ENCODE measurements around the gene PARP6. TPM values are rescaled to one million over a fixed set of nuclear protein-coding genes. Genes with fewer than 3 reads are reported as not detected.

The PARP6 gene
- polyA plus RNA-seq, 1 donor (not counting 4 experiments of a cell fraction or from before 2014, with no cell fraction given), result 51.0 TPM

DNA sequence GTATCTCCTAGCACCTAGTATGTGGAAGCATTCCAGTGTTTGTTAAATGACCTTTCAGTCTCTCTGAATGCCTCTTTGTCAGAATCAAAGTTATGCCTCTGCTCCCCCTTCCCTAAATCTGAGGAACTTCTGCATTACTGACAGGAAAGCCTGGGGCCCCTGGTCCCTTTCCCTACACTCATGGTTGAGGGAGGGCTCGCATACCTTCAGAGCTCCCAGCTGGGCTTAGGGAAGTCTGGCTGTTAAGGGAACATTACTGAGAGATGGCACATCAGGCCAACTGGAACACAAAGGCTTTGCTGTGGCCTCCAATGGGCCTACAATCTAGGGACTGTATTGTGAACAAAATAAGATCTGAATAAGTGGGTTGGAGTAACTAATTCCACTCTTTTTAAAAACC is 51.7 kb downstream of the PARP6 start:
- H3K36me3 ChIP-seq (ENCODE audit: control insufficient read depth in 2 of 2, extremely low read depth in 1 of 2, insufficient read depth in 2 of 2, low read length in 2 of 2), result peaks cover 43 to 73% of the 10 kb centered on the region in 2 experiments
- DNase-seq (ENCODE audit: low read depth, low spot score) (no peak), FAIRE-seq (no peak)
- no peaks in the 10 kb centered on the region for H3K9me3 ChIP-seq (ENCODE audit: control insufficient read depth, low read depth, low read length)
- peak overlapping the region; percentile 25 for H3K27ac ChIP-seq (ENCODE audit: control insufficient read depth, insufficient read depth, low read length)
- H3K9ac ChIP-seq (ENCODE audit: control insufficient read depth, extremely low read depth, insufficient read depth, low read length), result no peak overlapping the region
- no peak overlapping the region for H3K4me2 ChIP-seq (ENCODE audit: control insufficient read depth, extremely low read depth, insufficient read depth, low read depth, low read length)
- H2AFZ ChIP-seq (ENCODE audit: control insufficient read depth, low read length), result no peak overlapping the region
- no peak overlapping the region for H3K4me3 ChIP-seq (ENCODE audit: control insufficient read depth in 2 of 3, extremely low read depth in 1 of 3, insufficient read depth in 2 of 3, low read depth in 1 of 3, low read length in 3 of 3)
- H4K20me1 ChIP-seq (ENCODE audit: control insufficient read depth, extremely low read depth, insufficient read depth, low read length), result peaks cover 58% of the 10 kb centered on the region
- peaks cover 90% of the 10 kb centered on the region for H3K79me2 ChIP-seq (ENCODE audit: control insufficient read depth, insufficient read depth, low read length)
- peaks cover 40% of the 10 kb centered on the region for H3K4me1 ChIP-seq (ENCODE audit: control insufficient read depth, extremely low read depth, insufficient read depth, low read length)
- H3K27me3 ChIP-seq (ENCODE audit: control insufficient read depth, extremely low read depth, insufficient read depth, low read length), result no peaks in the 10 kb centered on the region
- H3K9me1 ChIP-seq (ENCODE audit: control insufficient read depth, extremely low read depth, insufficient read depth, low read length), result no peaks in the 10 kb centered on the region
- TF ChIP-seq, protein P1, sequence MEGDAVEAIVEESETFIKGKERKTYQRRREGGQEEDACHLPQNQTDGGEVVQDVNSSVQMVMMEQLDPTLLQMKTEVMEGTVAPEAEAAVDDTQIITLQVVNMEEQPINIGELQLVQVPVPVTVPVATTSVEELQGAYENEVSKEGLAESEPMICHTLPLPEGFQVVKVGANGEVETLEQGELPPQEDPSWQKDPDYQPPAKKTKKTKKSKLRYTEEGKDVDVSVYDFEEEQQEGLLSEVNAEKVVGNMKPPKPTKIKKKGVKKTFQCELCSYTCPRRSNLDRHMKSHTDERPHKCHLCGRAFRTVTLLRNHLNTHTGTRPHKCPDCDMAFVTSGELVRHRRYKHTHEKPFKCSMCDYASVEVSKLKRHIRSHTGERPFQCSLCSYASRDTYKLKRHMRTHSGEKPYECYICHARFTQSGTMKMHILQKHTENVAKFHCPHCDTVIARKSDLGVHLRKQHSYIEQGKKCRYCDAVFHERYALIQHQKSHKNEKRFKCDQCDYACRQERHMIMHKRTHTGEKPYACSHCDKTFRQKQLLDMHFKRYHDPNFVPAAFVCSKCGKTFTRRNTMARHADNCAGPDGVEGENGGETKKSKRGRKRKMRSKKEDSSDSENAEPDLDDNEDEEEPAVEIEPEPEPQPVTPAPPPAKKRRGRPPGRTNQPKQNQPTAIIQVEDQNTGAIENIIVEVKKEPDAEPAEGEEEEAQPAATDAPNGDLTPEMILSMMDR (optimal IDR thresholded peaks at IDR 0.05 in 1 of 3, IDR thresholded peaks at IDR 0.05 in 1 of 3, conservative IDR thresholded peaks at IDR 0.05 in 1 of 3; ENCODE audit: extremely low read depth in 1 of 3, insufficient read depth in 2 of 3, low read length in 3 of 3), result no peak
- no peak for TF ChIP-seq EZH2 (IDR thresholded peaks at IDR 0.05; ENCODE audit: low read length)
- dilution Hi-C loops (cut with MboI; ENCODE audit: extremely low pct_ligation_motif_present, low sequenced_read_pairs), result no loop called here

DNA sequence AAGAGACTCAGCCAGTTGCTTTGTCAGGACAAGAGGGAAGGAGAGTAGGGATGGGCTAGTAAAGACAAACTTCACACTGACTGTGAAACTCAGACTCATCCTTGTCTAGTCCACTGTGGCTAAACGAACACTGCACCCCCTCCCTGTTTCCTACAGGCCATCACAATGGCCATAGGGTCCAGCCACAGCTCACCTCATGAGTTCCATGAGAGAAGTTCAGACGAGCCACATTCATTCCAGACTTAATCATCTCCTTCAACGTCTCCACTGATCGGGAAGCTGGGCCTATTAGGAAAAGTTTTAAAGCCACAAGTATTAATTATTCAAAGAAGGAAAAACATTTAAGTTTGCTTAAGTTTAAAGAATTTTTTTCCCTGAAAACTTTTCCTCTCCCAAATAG is 55.1 kb downstream of the PARP6 start:
- Histone ChIP-seq H3K27me3 (ENCODE audit: control insufficient read depth, extremely low read depth, insufficient read depth, low read length) (no peaks in the 10 kb centered on the region), H3K79me2 (ENCODE audit: control insufficient read depth, insufficient read depth, low read length) (peaks cover 83% of the 10 kb centered on the region), H3K4me1 (ENCODE audit: control insufficient read depth, extremely low read depth, insufficient read depth, low read length) (peaks cover 10% of the 10 kb centered on the region), H3K9me1 (ENCODE audit: control insufficient read depth, extremely low read depth, insufficient read depth, low read length) (no peaks in the 10 kb centered on the region), H4K20me1 (ENCODE audit: control insufficient read depth, extremely low read depth, insufficient read depth, low read length) (peaks cover 48% of the 10 kb centered on the region), H3K9me3 (ENCODE audit: control insufficient read depth, low read depth, low read length) (no peaks in the 10 kb centered on the region), H3K4me3 (ENCODE audit: control insufficient read depth in 2 of 3, extremely low read depth in 1 of 3, insufficient read depth in 2 of 3, low read depth in 1 of 3, low read length in 3 of 3) (no peak overlapping the region), H3K27ac (ENCODE audit: control insufficient read depth, insufficient read depth, low read length) (no peak overlapping the region), H2AFZ (ENCODE audit: control insufficient read depth, low read length) (no peak overlapping the region), H3K4me2 (ENCODE audit: control insufficient read depth, extremely low read depth, insufficient read depth, low read depth, low read length) (no peak overlapping the region), H3K36me3 (ENCODE audit: control insufficient read depth in 2 of 2, extremely low read depth in 1 of 2, insufficient read depth in 2 of 2, low read length in 2 of 2) (peaks cover 43 to 73% of the 10 kb centered on the region in 2 experiments), H3K9ac (ENCODE audit: control insufficient read depth, extremely low read depth, insufficient read depth, low read length) (no peak overlapping the region)
- FAIRE-seq (no peak), DNase-seq (ENCODE audit: low read depth, low spot score) (no peak)
- dilution Hi-C loops (cut with MboI; ENCODE audit: extremely low pct_ligation_motif_present, low sequenced_read_pairs), result no loop called here
- TF ChIP-seq EZH2 (IDR thresholded peaks at IDR 0.05; ENCODE audit: low read length), result no peak
- TF ChIP-seq, protein P1 (optimal IDR thresholded peaks at IDR 0.05 in 1 of 3, IDR thresholded peaks at IDR 0.05 in 1 of 3, conservative IDR thresholded peaks at IDR 0.05 in 1 of 3; ENCODE audit: extremely low read depth in 1 of 3, insufficient read depth in 2 of 3, low read length in 3 of 3), result no peak

Data from keratinocyte (primary cell).